ENCODE data around the gene FEN1. TPM values are rescaled to one million over a fixed set of nuclear protein-coding genes. Genes with fewer than 3 reads are reported as not detected.

Gene FEN1
- total RNA-seq, 1 donor from 2014 or later = 15.2 TPM

GRCh38 chr11:61828379-61828628, 35.6 kb downstream of the FEN1 start:
- no peaks in the 10 kb centered on the region for H3K36me3 Mint-ChIP-seq (ENCODE audit: unreplicated experiment)
- peak overlapping the region; percentile 99 for H3K27ac Mint-ChIP-seq (ENCODE audit: unreplicated experiment)
- peak overlapping the region; percentile 92 for H3K4me3 Mint-ChIP-seq (ENCODE audit: unreplicated experiment)
- peaks cover 40% of the 10 kb centered on the region for H3K4me1 Mint-ChIP-seq (ENCODE audit: low read depth, unreplicated experiment)
- TF ChIP-seq, protein P1, sequence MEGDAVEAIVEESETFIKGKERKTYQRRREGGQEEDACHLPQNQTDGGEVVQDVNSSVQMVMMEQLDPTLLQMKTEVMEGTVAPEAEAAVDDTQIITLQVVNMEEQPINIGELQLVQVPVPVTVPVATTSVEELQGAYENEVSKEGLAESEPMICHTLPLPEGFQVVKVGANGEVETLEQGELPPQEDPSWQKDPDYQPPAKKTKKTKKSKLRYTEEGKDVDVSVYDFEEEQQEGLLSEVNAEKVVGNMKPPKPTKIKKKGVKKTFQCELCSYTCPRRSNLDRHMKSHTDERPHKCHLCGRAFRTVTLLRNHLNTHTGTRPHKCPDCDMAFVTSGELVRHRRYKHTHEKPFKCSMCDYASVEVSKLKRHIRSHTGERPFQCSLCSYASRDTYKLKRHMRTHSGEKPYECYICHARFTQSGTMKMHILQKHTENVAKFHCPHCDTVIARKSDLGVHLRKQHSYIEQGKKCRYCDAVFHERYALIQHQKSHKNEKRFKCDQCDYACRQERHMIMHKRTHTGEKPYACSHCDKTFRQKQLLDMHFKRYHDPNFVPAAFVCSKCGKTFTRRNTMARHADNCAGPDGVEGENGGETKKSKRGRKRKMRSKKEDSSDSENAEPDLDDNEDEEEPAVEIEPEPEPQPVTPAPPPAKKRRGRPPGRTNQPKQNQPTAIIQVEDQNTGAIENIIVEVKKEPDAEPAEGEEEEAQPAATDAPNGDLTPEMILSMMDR (IDR thresholded peaks at IDR 0.05; ENCODE audit: partially characterized antibody, unreplicated experiment) = no peak
- no peak for DNase-seq
- peaks cover 23% of the 10 kb centered on the region for H3K27me3 Mint-ChIP-seq (ENCODE audit: unreplicated experiment)
- H3K9me3 Mint-ChIP-seq (ENCODE audit: unreplicated experiment) = peaks cover 21% of the 10 kb centered on the region

GRCh38 chr11:61828629-61829407, 36.1 kb downstream of the FEN1 start:
- peak overlapping the region; percentile 99 for H3K27ac Mint-ChIP-seq (ENCODE audit: unreplicated experiment)
- H3K36me3 Mint-ChIP-seq (ENCODE audit: unreplicated experiment) = no peaks in the 10 kb centered on the region
- TF ChIP-seq, protein P1 (IDR thresholded peaks at IDR 0.05; ENCODE audit: partially characterized antibody, unreplicated experiment) = peak; percentile 61
- H3K9me3 Mint-ChIP-seq (ENCODE audit: unreplicated experiment) = peaks cover 21% of the 10 kb centered on the region
- H3K4me3 Mint-ChIP-seq (ENCODE audit: unreplicated experiment) = peak overlapping the region; percentile 92
- peaks cover 45% of the 10 kb centered on the region for H3K4me1 Mint-ChIP-seq (ENCODE audit: low read depth, unreplicated experiment)
- H3K27me3 Mint-ChIP-seq (ENCODE audit: unreplicated experiment) = peaks cover 23% of the 10 kb centered on the region
- DNase-seq = peak; percentile 70

DNA sequence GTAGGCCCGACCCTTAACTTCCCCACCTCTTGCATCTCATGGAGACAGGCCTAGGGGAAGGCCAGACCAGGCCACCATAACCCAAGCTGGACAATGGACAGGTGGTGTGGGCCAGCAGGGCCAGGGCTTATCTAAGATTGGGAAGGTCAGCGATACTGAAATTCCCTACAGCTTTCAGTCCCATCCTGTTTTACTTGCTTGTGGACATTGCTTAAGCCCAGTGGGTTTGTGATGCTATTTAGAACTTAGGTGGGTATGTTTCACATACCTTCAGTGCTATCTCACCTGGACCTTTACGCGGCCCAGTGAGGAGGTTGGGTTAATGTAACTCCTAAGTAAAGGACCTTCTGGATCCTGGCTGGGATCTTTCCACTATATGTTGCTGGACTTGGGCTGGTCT, 37.1 kb downstream of the FEN1 start:
- DNase-seq = no peak
- Mint-ChIP-seq H3K4me1 (ENCODE audit: low read depth, unreplicated experiment) (peaks cover 50% of the 10 kb centered on the region), H3K4me3 (ENCODE audit: unreplicated experiment) (peak overlapping the region; percentile 92), H3K27me3 (ENCODE audit: unreplicated experiment) (peaks cover 25% of the 10 kb centered on the region), H3K36me3 (ENCODE audit: unreplicated experiment) (no peaks in the 10 kb centered on the region), H3K27ac (ENCODE audit: unreplicated experiment) (peak overlapping the region; percentile 99), H3K9me3 (ENCODE audit: unreplicated experiment) (peaks cover 21% of the 10 kb centered on the region)
- TF ChIP-seq, protein P1 (IDR thresholded peaks at IDR 0.05; ENCODE audit: partially characterized antibody, unreplicated experiment) = no peak

DNA sequence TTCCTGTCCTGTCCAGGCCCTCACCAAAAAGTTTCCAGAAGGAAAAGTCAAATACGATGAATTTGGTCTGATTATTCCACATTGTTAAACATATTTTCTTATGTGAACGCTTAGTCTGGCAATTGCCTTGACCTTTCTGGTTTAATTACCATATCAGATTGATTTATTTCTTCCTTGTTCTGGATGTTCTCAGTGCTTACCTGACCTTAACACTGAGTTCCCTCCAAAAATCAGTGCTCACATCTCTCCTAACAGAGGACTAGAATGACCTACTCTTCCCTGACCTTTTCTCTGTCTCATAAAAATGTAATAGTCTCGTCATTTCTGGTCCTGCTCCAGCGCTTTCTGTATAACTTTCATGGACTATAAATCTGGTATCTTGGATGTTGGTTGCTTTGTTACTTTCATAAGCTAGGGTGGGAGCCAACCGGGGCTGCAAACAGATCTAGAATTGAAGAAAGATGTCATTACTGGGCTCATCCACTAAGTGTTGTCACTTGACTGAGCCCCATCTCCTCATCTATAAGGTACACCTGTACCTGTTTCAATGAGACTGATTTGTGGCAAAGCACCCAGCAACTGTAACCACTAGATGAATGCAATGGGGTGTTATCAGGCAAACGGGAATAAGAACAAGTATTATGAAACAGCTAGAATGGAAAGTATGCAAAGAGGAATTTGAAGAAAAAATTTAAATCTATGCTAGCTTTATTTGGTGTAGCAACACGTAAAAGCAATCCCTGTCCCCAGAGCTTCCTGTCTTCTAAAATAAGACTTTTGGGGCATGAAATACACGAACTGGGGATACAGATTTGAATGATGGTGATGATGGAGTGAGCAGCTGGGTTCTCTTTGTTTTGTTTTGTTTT, 37.8 kb downstream of the FEN1 start:
- Mint-ChIP-seq H3K4me3 (ENCODE audit: unreplicated experiment) (peak overlapping the region; percentile 92), H3K9me3 (ENCODE audit: unreplicated experiment) (peaks cover 19% of the 10 kb centered on the region), H3K27me3 (ENCODE audit: unreplicated experiment) (peaks cover 27% of the 10 kb centered on the region), H3K4me1 (ENCODE audit: low read depth, unreplicated experiment) (peaks cover 53% of the 10 kb centered on the region), H3K27ac (ENCODE audit: unreplicated experiment) (peak overlapping the region; percentile 56), H3K36me3 (ENCODE audit: unreplicated experiment) (no peaks in the 10 kb centered on the region)
- TF ChIP-seq, protein P1 (IDR thresholded peaks at IDR 0.05; ENCODE audit: partially characterized antibody, unreplicated experiment) = no peak
- DNase-seq = no peak

DNA sequence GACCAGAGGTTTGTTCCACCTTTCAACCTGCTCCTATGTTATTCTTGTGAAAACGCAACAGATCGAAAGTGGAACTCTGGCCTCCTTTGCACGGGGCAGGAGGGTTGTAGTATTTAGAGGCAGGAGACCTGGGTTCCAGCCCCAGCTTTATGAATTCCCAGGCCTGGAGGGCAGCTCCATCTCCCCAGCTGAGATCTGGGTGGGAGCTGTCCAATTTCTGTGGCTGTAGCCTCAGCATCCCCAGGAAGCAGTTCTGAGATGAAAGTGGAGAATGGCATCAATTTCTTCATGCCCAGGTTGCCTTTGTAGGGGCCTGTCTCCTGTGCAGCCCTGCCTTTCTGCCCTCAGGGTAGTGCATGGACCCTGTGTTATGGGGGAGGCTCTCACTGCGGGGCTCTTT, 39.5 kb downstream of the FEN1 start:
- H3K9me3 Mint-ChIP-seq (ENCODE audit: unreplicated experiment) = peaks cover 16% of the 10 kb centered on the region
- H3K4me1 Mint-ChIP-seq (ENCODE audit: low read depth, unreplicated experiment) = peaks cover 46% of the 10 kb centered on the region
- H3K4me3 Mint-ChIP-seq (ENCODE audit: unreplicated experiment) = peak overlapping the region; percentile 92
- TF ChIP-seq, protein P1 (IDR thresholded peaks at IDR 0.05; ENCODE audit: partially characterized antibody, unreplicated experiment) = no peak
- H3K27ac Mint-ChIP-seq (ENCODE audit: unreplicated experiment) = peak overlapping the region; percentile 65
- DNase-seq = no peak
- H3K27me3 Mint-ChIP-seq (ENCODE audit: unreplicated experiment) = peaks cover 21% of the 10 kb centered on the region
- H3K36me3 Mint-ChIP-seq (ENCODE audit: unreplicated experiment) = no peaks in the 10 kb centered on the region

Measured in glutamatergic neuron (in vitro differentiated cells).